Upper lobe of left lung (tissue), 6 donors: ENCODE measurements around the gene SCGB2A2. TPM values are rescaled to one million over a fixed set of nuclear protein-coding genes. Genes with fewer than 3 reads are reported as not detected.

Source experiments
- ATAC-seq, 2 donors: fragments of 200-7000 bp; cut with Tn5 transposase; one replicate each; pipeline ENCODE4 v1.9.1; 2022; ENCODE audit warnings: mild to moderate bottlenecking in 2 of 2, moderate library complexity in 2 of 2; ENCODE audit not compliant: low FRiP score in 2 of 2
- DNase-seq, 2 donors: peaks; one replicate each; pipeline ENCODE4 v3.0.0-alpha.2; 2019 to 2020
- H3K27ac ChIP-seq, 4 donors: fragments of 200-600 bp; sonication (generic); one replicate each; pipeline ENCODE4 v1.5.1; 2016 to 2019
- H3K27me3 ChIP-seq, 4 donors: fragments of 200-600 bp; sonication (generic); one replicate each; pipeline ENCODE4 v1.5.1; 2017 to 2019
- H3K36me3 ChIP-seq, 4 donors: fragments of 200-600 bp; sonication (generic); one replicate each; pipeline ENCODE4 v1.5.1; 2016 to 2019
- H3K4me1 ChIP-seq, 4 donors: fragments of 200-600 bp; sonication (generic); one replicate each; pipeline ENCODE4 v1.5.1; 2018 to 2019
- H3K4me3 ChIP-seq, 4 donors: fragments of 200-600 bp; sonication (generic); one replicate each; pipeline ENCODE4 v1.5.1; 2017 to 2019; ENCODE audit warnings: mild to moderate bottlenecking in 2 of 4, moderate library complexity in 1 of 4
- H3K9me3 ChIP-seq, 4 donors: fragments of 200-600 bp; sonication (generic); one replicate each; pipeline ENCODE4 v1.5.1; 2018 to 2019
- CTCF ChIP-seq, 6 experiments: fragments of 450-650 bp in 4 of 6; fragments of 200-600 bp in 2 of 6; sonication (generic) in 2 of 6; IDR thresholded peaks; one replicate each; pipeline ENCODE4 v1.5.1; 2016 to 2019; ENCODE audit warnings: antibody characterized with exemption in 6 of 6
- EP300 ChIP-seq, 4 donors: sonication (generic); formaldehyde crosslinking; IDR thresholded peaks; one replicate each; pipeline ENCODE4 v1.5.1; 2017; ENCODE audit warnings: antibody characterized with exemption in 4 of 4, control low read depth in 2 of 4
- POLR2A ChIP-seq, 4 donors: fragments of 450-650 bp; IDR thresholded peaks; one replicate each; pipeline ENCODE4 v1.5.1; 2016 to 2017; ENCODE audit warnings: antibody characterized with exemption in 4 of 4, mild to moderate bottlenecking in 2 of 4
- POLR2AphosphoS5 ChIP-seq, 2 donors: sonication (generic); formaldehyde crosslinking; IDR thresholded peaks; one replicate each; pipeline ENCODE4 v1.5.1; 2017; ENCODE audit warnings: antibody characterized with exemption in 2 of 2
- WGBS, 2 donors: methylation state at CpG; one replicate each; pipeline ENCODE4 v1.1.5; 2017 to 2018; 5-methylcytosine and 5-hydroxymethylcytosine counted together
- total RNA-seq, 6 donors: library from RNA; depleted of rRNA in 4 of 6; stranded (reverse); fragments of >200 nt in 4 of 6; gene quantifications; one replicate each; pipeline versions ENCODE4 v1.1.0 to v1.2.1, GENCODE V29; 2016 to 2021
- donor health status: DM: no; HTN: no; CAD: no; lungs with moderate emphysema.
- donor health status: DM: no; HTN: yes; CAD: no; lungs with severe emphysema.

SCGB2A2 gene
- total RNA-seq, 6 donors from 2014 or later: not detected

GRCh38 chr11:62273789-62274275 lies 3.9 kb downstream of the SCGB2A2 start:
- 74% methylated on average over 7 of the region's 7 CpGs for WGBS, 2 donors
- no peak overlapping the region for H3K27ac ChIP-seq

GRCh38 chr11:62280452-62280851 lies 10.5 kb downstream of the SCGB2A2 start:
- no peak overlapping the region for H3K4me3 ChIP-seq
- ATAC-seq (no peak), DNase-seq (no peak)
- H3K9me3 ChIP-seq: no peaks in the 10 kb centered on the region
- no peak for TF ChIP-seq POLR2A (IDR thresholded peaks at IDR 0.05)
- no peak for TF ChIP-seq CTCF (IDR thresholded peaks at IDR 0.05)
- no peak for TF ChIP-seq EP300 (IDR thresholded peaks at IDR 0.05)
- no peak for TF ChIP-seq POLR2AphosphoS5 (IDR thresholded peaks at IDR 0.05)
- H3K36me3 ChIP-seq: no peaks in the 10 kb centered on the region
- no peaks in the 10 kb centered on the region for H3K27me3 ChIP-seq
- no peak overlapping the region for H3K27ac ChIP-seq
- no peaks in the 10 kb centered on the region for H3K4me1 ChIP-seq

More at GRCh38 chr11:62273789-62274275, 3.9 kb downstream of the SCGB2A2 start:
- no peak for TF ChIP-seq EP300 (IDR thresholded peaks at IDR 0.05)
- Histone ChIP-seq H3K36me3 (no peaks in the 10 kb centered on the region), H3K4me1 (no peaks in the 10 kb centered on the region), H3K4me3 (no peak overlapping the region), H3K27me3 (no peaks in the 10 kb centered on the region), H3K9me3 (no peaks in the 10 kb centered on the region)
- no peak for DNase-seq
- peak in 1 of 2 donors; percentile 34 for ATAC-seq

GRCh38 chr11:62295504-62295903 lies 25.5 kb downstream of the SCGB2A2 start:
- peak in 1 of 2 donors; percentile 49 for ATAC-seq
- Histone ChIP-seq H3K4me3 (no peak overlapping the region), H3K36me3 (no peaks in the 10 kb centered on the region), H3K4me1 (no peaks in the 10 kb centered on the region), H3K27ac (no peak overlapping the region), H3K27me3 (no peaks in the 10 kb centered on the region), H3K9me3 (no peaks in the 10 kb centered on the region)
- peak in 1 of 2 donors; percentile 22 for DNase-seq
- TF ChIP-seq EP300 (IDR thresholded peaks at IDR 0.05) (no peak), POLR2AphosphoS5 (IDR thresholded peaks at IDR 0.05) (no peak), CTCF (IDR thresholded peaks at IDR 0.05) (no peak)
- WGBS, 2 donors: 29 to 50% methylated on average over 1 to 2 of the region's 2 CpGs

- no peak for TF ChIP-seq EP300 (IDR thresholded peaks at IDR 0.05)
- no peak for TF ChIP-seq POLR2A (IDR thresholded peaks at IDR 0.05)
- TF ChIP-seq CTCF (IDR thresholded peaks at IDR 0.05): no peak
- TF ChIP-seq POLR2AphosphoS5 (IDR thresholded peaks at IDR 0.05): no peak
Measured at GRCh38 chr11:62298975-62299374, 29.0 kb downstream of the SCGB2A2 start, which contains the start of gene SCGB1D4. Gene SCGB1D4 (minus strand): TSS chr11:62299075. CDS start chr11:62299010, 65 bp downstream.

GRCh38 chr11:62306227-62306626 lies 36.3 kb downstream of the SCGB2A2 start:
- 31 to 36% methylated on average over 6 of the region's 6 CpGs for WGBS, 2 donors

More at GRCh38 chr11:62298975-62299374, 29.0 kb downstream of the SCGB2A2 start, which contains the start of gene SCGB1D4:
- Histone ChIP-seq H3K27ac (no peak within 1 kb of the TSS), H3K9me3 (no peaks in the 10 kb centered on the region), H3K36me3 (no peaks in the 10 kb centered on the region), H3K4me1 (no peaks in the 10 kb centered on the region), H3K27me3 (no peaks in the 10 kb centered on the region), H3K4me3 (no peak within 1 kb of the TSS)
- WGBS, 2 donors: 68 to 90% methylated on average over 2 to 5 of the region's 7 CpGs
- ATAC-seq (no peak), DNase-seq (no peak)

More at GRCh38 chr11:62306227-62306626, 36.3 kb downstream of the SCGB2A2 start:
- Histone ChIP-seq H3K9me3 (peaks cover 0 to 6% (median 0%) of the 10 kb centered on the region in 4 donors), H3K4me3 (no peak overlapping the region), H3K27ac (no peak overlapping the region), H3K36me3 (no peaks in the 10 kb centered on the region), H3K27me3 (peaks cover 0 to 6% (median 0%) of the 10 kb centered on the region in 4 donors), H3K4me1 (peaks cover 0 to 6% (median 0%) of the 10 kb centered on the region in 4 donors)
- no peak for ATAC-seq
- TF ChIP-seq CTCF (IDR thresholded peaks at IDR 0.05) (no peak), POLR2A (IDR thresholded peaks at IDR 0.05) (no peak), POLR2AphosphoS5 (IDR thresholded peaks at IDR 0.05) (no peak), EP300 (IDR thresholded peaks at IDR 0.05) (no peak)
- no peak for DNase-seq
